ENCODE data around the gene ADAMTS19.

DNA sequence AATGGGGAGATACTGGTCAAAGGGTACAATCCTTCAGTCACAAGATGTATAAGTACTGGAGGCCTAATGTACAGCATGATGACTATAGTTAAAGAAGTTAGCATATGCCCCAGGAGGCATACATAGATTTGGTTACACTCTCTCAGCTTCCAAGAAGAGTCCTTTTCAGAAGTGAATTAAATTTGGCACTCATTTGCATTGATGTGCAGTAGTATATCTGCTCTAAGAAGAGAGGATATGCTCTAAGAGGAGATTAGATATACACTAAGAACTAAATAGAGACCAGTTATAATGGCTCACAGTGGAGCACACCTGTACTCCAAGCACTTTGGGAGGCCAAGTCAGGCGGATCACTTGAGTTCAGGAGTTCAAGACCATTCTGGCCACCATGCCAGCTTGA, 148.3 kb downstream of the ADAMTS19 start:
- no peak for TF ChIP-seq POLR2A (IDR thresholded peaks at IDR 0.05)
- TF ChIP-seq, protein P1, sequence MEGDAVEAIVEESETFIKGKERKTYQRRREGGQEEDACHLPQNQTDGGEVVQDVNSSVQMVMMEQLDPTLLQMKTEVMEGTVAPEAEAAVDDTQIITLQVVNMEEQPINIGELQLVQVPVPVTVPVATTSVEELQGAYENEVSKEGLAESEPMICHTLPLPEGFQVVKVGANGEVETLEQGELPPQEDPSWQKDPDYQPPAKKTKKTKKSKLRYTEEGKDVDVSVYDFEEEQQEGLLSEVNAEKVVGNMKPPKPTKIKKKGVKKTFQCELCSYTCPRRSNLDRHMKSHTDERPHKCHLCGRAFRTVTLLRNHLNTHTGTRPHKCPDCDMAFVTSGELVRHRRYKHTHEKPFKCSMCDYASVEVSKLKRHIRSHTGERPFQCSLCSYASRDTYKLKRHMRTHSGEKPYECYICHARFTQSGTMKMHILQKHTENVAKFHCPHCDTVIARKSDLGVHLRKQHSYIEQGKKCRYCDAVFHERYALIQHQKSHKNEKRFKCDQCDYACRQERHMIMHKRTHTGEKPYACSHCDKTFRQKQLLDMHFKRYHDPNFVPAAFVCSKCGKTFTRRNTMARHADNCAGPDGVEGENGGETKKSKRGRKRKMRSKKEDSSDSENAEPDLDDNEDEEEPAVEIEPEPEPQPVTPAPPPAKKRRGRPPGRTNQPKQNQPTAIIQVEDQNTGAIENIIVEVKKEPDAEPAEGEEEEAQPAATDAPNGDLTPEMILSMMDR (IDR thresholded peaks at IDR 0.05): no peak

Data from Peyer's patch (tissue), 4 donors.